OCI-LY3 (cell line): ENCODE results near the gene IFRD2.

Experiments
- H2AFZ ChIP-seq: fragments of 200-600, 300-600 bp; shearing (Covaris generic); 2 replicates; pipeline ENCODE4 v1.6.0; 2014; ENCODE audit warnings: antibody characterized with exemption, low read depth, low read length
- H3K27ac ChIP-seq: fragments of 200-600, 300-600 bp; sonication (generic); 2 replicates; pipeline ENCODE4 v1.5.1; 2014; ENCODE audit warnings: mild to moderate bottlenecking, low read length, moderate library complexity, mixed read lengths
- H3K27me3 ChIP-seq: fragments of 200-600, 300-600 bp; sonication (generic); 2 replicates; pipeline ENCODE4 v1.6.1; 2014; ENCODE audit warnings: low read depth, low read length, mixed read lengths
- H3K36me3 ChIP-seq: fragments of 200-600, 300-600 bp; sonication (generic); replicated peaks from 2 replicates; pipeline ENCODE3; 2014; ENCODE audit warnings: low read depth, low read length, mixed read lengths
- H3K4me1 ChIP-seq: fragments of 300-600, 200-600 bp; sonication (generic); 2 replicates; pipeline ENCODE4 v1.6.1; 2014; ENCODE audit warnings: low read length, mixed read lengths
- H3K4me2 ChIP-seq: fragments of 200-600, 300-600 bp; sonication (generic); 2 replicates; pipeline ENCODE4 v1.6.1; 2014; ENCODE audit warnings: low read length, mixed read lengths
- H3K4me3 ChIP-seq: fragments of 300-600, 200-600 bp; sonication (generic); 2 replicates; pipeline ENCODE4 v1.5.1; 2014; ENCODE audit warnings: antibody characterized with exemption, mild to moderate bottlenecking, low read length, moderate library complexity
- H3K79me2 ChIP-seq: fragments of 300-600, 200-600 bp; shearing (Covaris generic); 2 replicates; pipeline ENCODE4 v1.6.1; 2014; ENCODE audit warnings: mild to moderate bottlenecking, low read length, mixed read lengths
- H3K9ac ChIP-seq: fragments of 300-600, 200-600 bp; shearing (Covaris generic); 2 replicates; pipeline ENCODE4 v1.6.0; 2014; ENCODE audit warnings: mild to moderate bottlenecking, low read length, moderate library complexity
- H3K9me3 ChIP-seq: fragments of 200-600, 300-600 bp; shearing (Covaris generic); 2 replicates; pipeline ENCODE4 v1.6.1; 2014; ENCODE audit warnings: low read length, mixed read lengths; ENCODE audit not compliant: insufficient read depth
- H4K20me1 ChIP-seq: fragments of 200-600, 300-600 bp; sonication (generic); 2 replicates; pipeline ENCODE4 v1.6.1; 2016; ENCODE audit warnings: low read length, mixed read lengths; ENCODE audit not compliant: insufficient read depth
- CTCF ChIP-seq: fragments of 200-600, 300-600 bp; sonication (generic); IDR thresholded peaks from 2 replicates; pipeline ENCODE4 v1.5.1; 2014; ENCODE audit warnings: antibody characterized with exemption, low read length, low read depth
- EZH2phosphoT487 ChIP-seq: fragments of 200-600 bp; shearing (Covaris generic); IDR thresholded peaks from 2 replicates; pipeline ENCODE4 v1.6.1; 2018; ENCODE audit warnings: antibody characterized with exemption, mixed run types, low read depth

IFRD2 gene

GRCh38 chr3:50334339-50335075 is 42.3 kb upstream of the IFRD2 start:
- TF ChIP-seq EZH2phosphoT487 (no peak), CTCF (no peak)
- Histone ChIP-seq H3K4me1 (peaks cover 21% of the 10 kb centered on the region), H3K9me3 (no peaks in the 10 kb centered on the region), H3K36me3 (peaks cover 51% of the 10 kb centered on the region), H3K27ac (no peak overlapping the region), H4K20me1 (peaks cover 15% of the 10 kb centered on the region), H3K4me3 (no peak overlapping the region), H2AFZ (no peak overlapping the region), H3K4me2 (no peak overlapping the region), H3K79me2 (peaks cover 72% of the 10 kb centered on the region), H3K27me3 (no peaks in the 10 kb centered on the region), H3K9ac (no peak overlapping the region)

GRCh38 chr3:50333744-50334328 is 41.6 kb upstream of the IFRD2 start:
- H3K4me2 ChIP-seq: no peak overlapping the region
- H3K4me1 ChIP-seq: peaks cover 18% of the 10 kb centered on the region
- no peak overlapping the region for H3K27ac ChIP-seq
- peaks cover 15% of the 10 kb centered on the region for H4K20me1 ChIP-seq
- peaks cover 71% of the 10 kb centered on the region for H3K79me2 ChIP-seq
- H2AFZ ChIP-seq: no peak overlapping the region
- peaks cover 53% of the 10 kb centered on the region for H3K36me3 ChIP-seq
- H3K9me3 ChIP-seq: no peaks in the 10 kb centered on the region
- H3K4me3 ChIP-seq: no peak overlapping the region
- H3K9ac ChIP-seq: no peak overlapping the region
- no peaks in the 10 kb centered on the region for H3K27me3 ChIP-seq
- TF ChIP-seq EZH2phosphoT487: no peak
- TF ChIP-seq CTCF: no peak

- peaks cover 15% of the 10 kb centered on the region for H4K20me1 ChIP-seq
- peaks cover 68% of the 10 kb centered on the region for H3K79me2 ChIP-seq
- H3K36me3 ChIP-seq: peaks cover 51% of the 10 kb centered on the region
These were observed 39.2 kb upstream of the IFRD2 start for GRCh38 chr3:50331364-50331907.

More at GRCh38 chr3:50331364-50331907, 39.2 kb upstream of the IFRD2 start:
- H3K9ac ChIP-seq: no peak overlapping the region
- no peaks in the 10 kb centered on the region for H3K27me3 ChIP-seq
- peaks cover 25% of the 10 kb centered on the region for H3K4me1 ChIP-seq
- no peak for TF ChIP-seq CTCF
- no peak for TF ChIP-seq EZH2phosphoT487
- no peak overlapping the region for H3K4me3 ChIP-seq
- no peak overlapping the region for H3K27ac ChIP-seq
- no peaks in the 10 kb centered on the region for H3K9me3 ChIP-seq
- H2AFZ ChIP-seq: no peak overlapping the region
- no peak overlapping the region for H3K4me2 ChIP-seq
